ENCODE results near the gene CDC42. TPM values are rescaled to one million over a fixed set of nuclear protein-coding genes. Genes with fewer than 3 reads are reported as not detected.

CDC42 gene
- total and polyA plus RNA-seq, 10 of the 15 experiments (the other 5 are each of a cell fraction or from before 2014, with no cell fraction given), result 184 to 479 (median 326) TPM

DNA sequence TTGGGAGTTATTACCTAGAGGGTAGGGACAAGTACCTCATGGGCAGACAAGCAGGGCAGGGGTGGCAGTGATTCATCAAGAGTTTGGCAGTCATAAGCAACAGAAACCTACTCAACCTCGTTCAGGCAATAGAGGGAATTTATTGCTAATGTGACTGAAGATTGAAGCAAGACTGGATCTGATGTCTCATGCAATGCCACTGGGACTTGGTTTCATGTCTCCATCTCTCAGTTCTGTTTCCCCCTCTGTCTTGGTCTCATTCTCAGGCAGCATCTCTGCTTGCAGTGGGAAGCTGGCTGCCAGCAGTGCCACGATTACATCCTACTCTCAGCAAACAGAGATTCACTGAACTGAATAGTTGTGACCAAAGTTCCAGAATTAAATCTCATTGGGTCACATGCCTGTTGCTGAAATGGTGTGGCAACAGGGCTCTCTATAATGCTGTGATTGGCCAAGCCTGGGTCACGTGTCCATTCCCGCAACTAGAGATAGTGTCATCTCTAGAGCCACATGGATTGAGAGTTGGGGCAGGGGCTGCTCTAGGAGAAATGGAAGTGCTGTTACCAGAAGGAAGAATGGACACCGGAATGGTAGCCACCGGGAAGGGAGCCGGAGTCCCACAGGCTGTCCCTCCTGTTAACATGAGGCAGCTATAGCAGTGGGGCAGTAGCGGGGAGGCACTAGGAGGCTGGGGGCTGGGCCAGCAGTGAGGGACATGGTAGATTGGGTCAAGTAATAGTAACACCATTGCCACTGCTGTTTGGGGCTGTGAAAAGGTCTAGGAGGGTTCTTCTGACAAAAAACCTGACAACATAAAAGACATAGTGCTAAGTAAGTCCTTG is 3.9 kb upstream of the CDC42 start (continued):
- TF ChIP-seq NKRF (conservative IDR thresholded peaks at IDR 0.05) (no peak), SMAD1 (IDR thresholded peaks at IDR 0.05; ENCODE audit: low read depth, partially characterized antibody) (no peak), SRF (IDR thresholded peaks at IDR 0.05; ENCODE audit: low read depth in 2 of 2, low read length in 2 of 2) (no peak), TARDBP (IDR thresholded peaks at IDR 0.05; ENCODE audit: borderline replicate concordance) (no peak), EED (IDR thresholded peaks at IDR 0.05; ENCODE audit: low read depth) (no peak), YBX1 (IDR thresholded peaks at IDR 0.05) (no peak), CREB1 (IDR thresholded peaks at IDR 0.05; ENCODE audit: low read depth) (no peak), SREBF1 (IDR thresholded peaks at IDR 0.05; ENCODE audit: low read length) (no peak), IRF4 (IDR thresholded peaks at IDR 0.05; ENCODE audit: low read depth, low read length) (peak; percentile 31; the same call in 1 of the 2 replicates), JUND (IDR thresholded peaks at IDR 0.05; ENCODE audit: low read depth, low read length) (no peak), NFYB (IDR thresholded peaks at IDR 0.05; ENCODE audit: insufficient read depth, low read depth, low read length) (0 out of 2 replicates have a peak, but pooled peaks have one; percentile 38), NR2C2 (IDR thresholded peaks at IDR 0.05; ENCODE audit: borderline replicate concordance, control insufficient read depth, insufficient read length, low read depth) (no peak), MEF2B (IDR thresholded peaks at IDR 0.05; ENCODE audit: partially characterized antibody, poor library complexity, severe bottlenecking) (peak; percentile 42), ZBTB33 (IDR thresholded peaks at IDR 0.05) (no peak), ZNF622 (IDR thresholded peaks at IDR 0.05) (no peak), ZNF592 (IDR thresholded peaks at IDR 0.05) (no peak), NFXL1 (IDR thresholded peaks at IDR 0.05; ENCODE audit: borderline replicate concordance) (no peak), ZNF24 (IDR thresholded peaks at IDR 0.05) (no peak), MTA2 (IDR thresholded peaks at IDR 0.05; ENCODE audit: low read depth) (0 out of 2 replicates have a peak, but pooled peaks have one; percentile 12), ATF7 (IDR thresholded peaks at IDR 0.05; ENCODE audit: low read depth) (no peak), IKZF2 (IDR thresholded peaks at IDR 0.05) (peak in 1 of 2 experiments; percentile 25; a peak in 1 of 4 replicates)
- TF ChIP-seq, protein P1, sequence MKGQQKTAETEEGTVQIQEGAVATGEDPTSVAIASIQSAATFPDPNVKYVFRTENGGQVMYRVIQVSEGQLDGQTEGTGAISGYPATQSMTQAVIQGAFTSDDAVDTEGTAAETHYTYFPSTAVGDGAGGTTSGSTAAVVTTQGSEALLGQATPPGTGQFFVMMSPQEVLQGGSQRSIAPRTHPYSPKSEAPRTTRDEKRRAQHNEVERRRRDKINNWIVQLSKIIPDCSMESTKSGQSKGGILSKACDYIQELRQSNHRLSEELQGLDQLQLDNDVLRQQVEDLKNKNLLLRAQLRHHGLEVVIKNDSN (IDR thresholded peaks at IDR 0.05; ENCODE audit: borderline replicate concordance, extremely low read length, insufficient read depth, low read depth, low read length), result peak; percentile 79

Data from GM12878 (cell line).